ENCODE data around the gene ELAVL3.

DNA sequence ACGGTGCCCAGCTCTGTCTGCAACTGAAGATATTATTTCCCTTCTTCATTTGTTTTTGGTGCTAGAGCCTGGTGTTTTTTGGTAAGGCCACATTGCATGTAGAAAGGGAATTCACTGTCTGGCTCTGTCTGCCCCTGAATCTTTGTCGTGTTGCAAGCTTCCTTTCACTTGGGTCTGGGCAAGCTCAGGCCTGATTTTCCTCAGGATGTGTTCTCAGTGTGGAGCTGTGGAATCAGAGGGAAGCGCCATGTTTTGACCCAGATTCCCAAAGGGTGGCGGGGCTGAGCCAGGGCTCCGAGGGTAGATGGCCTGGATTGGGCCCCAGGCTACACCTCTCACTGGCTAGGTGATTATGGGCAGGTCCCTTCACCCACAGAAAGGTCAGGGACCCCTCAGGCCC, 36.8 kb downstream of the ELAVL3 start:
- TF ChIP-seq, protein P1, sequence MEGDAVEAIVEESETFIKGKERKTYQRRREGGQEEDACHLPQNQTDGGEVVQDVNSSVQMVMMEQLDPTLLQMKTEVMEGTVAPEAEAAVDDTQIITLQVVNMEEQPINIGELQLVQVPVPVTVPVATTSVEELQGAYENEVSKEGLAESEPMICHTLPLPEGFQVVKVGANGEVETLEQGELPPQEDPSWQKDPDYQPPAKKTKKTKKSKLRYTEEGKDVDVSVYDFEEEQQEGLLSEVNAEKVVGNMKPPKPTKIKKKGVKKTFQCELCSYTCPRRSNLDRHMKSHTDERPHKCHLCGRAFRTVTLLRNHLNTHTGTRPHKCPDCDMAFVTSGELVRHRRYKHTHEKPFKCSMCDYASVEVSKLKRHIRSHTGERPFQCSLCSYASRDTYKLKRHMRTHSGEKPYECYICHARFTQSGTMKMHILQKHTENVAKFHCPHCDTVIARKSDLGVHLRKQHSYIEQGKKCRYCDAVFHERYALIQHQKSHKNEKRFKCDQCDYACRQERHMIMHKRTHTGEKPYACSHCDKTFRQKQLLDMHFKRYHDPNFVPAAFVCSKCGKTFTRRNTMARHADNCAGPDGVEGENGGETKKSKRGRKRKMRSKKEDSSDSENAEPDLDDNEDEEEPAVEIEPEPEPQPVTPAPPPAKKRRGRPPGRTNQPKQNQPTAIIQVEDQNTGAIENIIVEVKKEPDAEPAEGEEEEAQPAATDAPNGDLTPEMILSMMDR (IDR thresholded peaks at IDR 0.05; ENCODE audit: borderline replicate concordance, extremely low read depth, low read length, poor library complexity, severe bottlenecking), result no peak
- TF ChIP-seq EZH2 (IDR thresholded peaks at IDR 0.05; ENCODE audit: borderline replicate concordance, low read depth, low read length, severe bottlenecking), result no peak
